Measurements from ENCODE around the gene HOXA4. TPM values are rescaled to one million over a fixed set of nuclear protein-coding genes. Genes with fewer than 3 reads are reported as not detected.

HOXA4 gene
- total and polyA plus RNA-seq, 2 of the 8 experiments (the other 6 are each of a cell fraction or from before 2014, with no cell fraction given) = not detected

DNA sequence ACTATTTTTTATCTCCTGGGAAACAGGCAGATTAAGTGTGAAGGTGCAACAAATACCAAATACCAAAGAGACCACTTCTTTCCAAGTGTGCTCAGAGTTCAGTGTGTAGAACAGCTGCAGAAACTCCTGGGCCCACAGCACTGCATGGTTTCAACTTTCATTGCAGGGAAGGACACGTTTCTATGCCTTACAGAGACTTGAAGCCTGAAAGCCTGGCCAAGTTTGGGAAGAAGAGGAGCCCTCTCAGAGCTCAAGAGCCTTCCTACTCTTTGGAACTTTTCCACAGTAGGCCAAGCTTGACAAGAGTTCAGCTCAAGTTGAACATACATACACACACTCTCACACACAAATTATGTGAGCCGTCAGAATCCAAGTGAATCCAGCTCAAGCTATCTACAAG, 2.5 kb downstream of the HOXA4 start:
- no peak overlapping the region for H4K8ac ChIP-seq (ENCODE audit: extremely low read depth, insufficient read depth, low read length)
- H2BK15ac ChIP-seq (ENCODE audit: low read length) = no peak overlapping the region
- no peak overlapping the region for H2AK5ac ChIP-seq (ENCODE audit: low read depth, low read length)
- H4K5ac ChIP-seq (ENCODE audit: insufficient read length, low read depth, low read length) = no peak overlapping the region
- peaks cover 4% of the 10 kb centered on the region; the same call in 1 of the 2 replicates for H3K23me2 ChIP-seq (ENCODE audit: low read depth, low read length)
- H3K23ac ChIP-seq (ENCODE audit: insufficient read length) = no peak overlapping the region
- H3K4me3 ChIP-seq (ENCODE audit: extremely low read depth in 1 of 4, insufficient read depth in 2 of 4, low read depth in 3 of 4, low read length in 4 of 4) = no peak overlapping the region
- peaks cover 0 to 6% (median 2%) of the 10 kb centered on the region in 4 experiments; a peak in 4 of 7 replicates for H3K4me1 ChIP-seq (replicated peaks in 1 of 4; ENCODE audit: control insufficient read depth in 3 of 4, insufficient read depth in 4 of 4, low read length in 3 of 4)
- H3K79me1 ChIP-seq (ENCODE audit: low read depth, low read length) = no peaks in the 10 kb centered on the region
- H3K9me3 ChIP-seq (ENCODE audit: insufficient read depth in 2 of 2, low read depth in 1 of 2, low read length in 1 of 2) = peaks cover 0 to 4% of the 10 kb centered on the region in 2 experiments; a peak in 1 of 4 replicates
- no peaks in the 10 kb centered on the region for H3K79me2 ChIP-seq (ENCODE audit: control insufficient read depth in 1 of 2, insufficient read depth in 2 of 2, low read length in 2 of 2)
- peaks cover 24 to 37% of the 10 kb centered on the region in 2 experiments for H4K20me1 ChIP-seq (replicated peaks in 1 of 2; ENCODE audit: control insufficient read depth in 1 of 2, insufficient read depth in 2 of 2, low read length in 2 of 2)
- no peak overlapping the region for H3K9ac ChIP-seq (replicated peaks in 1 of 4; ENCODE audit: extremely low read depth in 1 of 4, low read depth in 3 of 4, low read length in 3 of 4)
- H3K4ac ChIP-seq (replicated peaks; ENCODE audit: insufficient read length, low read depth, low read length) = no peak overlapping the region
- FAIRE-seq = no peak
- no peak overlapping the region for H2BK5ac ChIP-seq (ENCODE audit: low read depth, low read length)
- H3K36me3 ChIP-seq (ENCODE audit: control insufficient read depth in 2 of 4, insufficient read depth in 4 of 4, low read length in 3 of 4) = peaks cover 0 to 12% (median 0%) of the 10 kb centered on the region in 4 experiments; a peak in 2 of 8 replicates
- WGBS, 2 experiments (ENCODE audit: extremely low coverage in 1 of 2, insufficient coverage in 1 of 2, insufficient read length in 1 of 2, insufficient replicate concordance in 2 of 2, low coverage in 1 of 2, low lambda C conversion rate in 2 of 2, missing lambda C conversion rate in 1 of 2) = 51% methylated on average over 2 of the region's 2 CpGs; no CpG with 5 or more reads in 1 of the 2 experiments
- H3K18ac ChIP-seq (ENCODE audit: extremely low read depth, low read length) = no peak overlapping the region
- no peak overlapping the region for H4K91ac ChIP-seq (replicated peaks; ENCODE audit: insufficient read length, low read length)
- no peak overlapping the region for H2BK20ac ChIP-seq (ENCODE audit: low read length)
- H2AFZ ChIP-seq (ENCODE audit: low read length) = no peak overlapping the region
- H3K14ac ChIP-seq (ENCODE audit: insufficient read length) = no peak overlapping the region
- no peak overlapping the region for H2BK12ac ChIP-seq (ENCODE audit: low read depth, low read length)
- no peak overlapping the region for H3K56ac ChIP-seq (replicated peaks; ENCODE audit: insufficient read length, low read depth, low read length)
- no peak for DNase-seq (ENCODE audit: low read depth in 1 of 2, low spot score in 2 of 2)
- no peak for TF ChIP-seq KDM1A (IDR thresholded peaks at IDR 0.05; ENCODE audit: borderline replicate concordance, low read length)
- peak; percentile 31 for TF ChIP-seq EZH2 (IDR thresholded peaks at IDR 0.05; ENCODE audit: low read depth, low read length, severe bottlenecking)
- no peak overlapping the region for H3K4me2 ChIP-seq (ENCODE audit: insufficient read depth in 1 of 2, low read depth in 2 of 2, low read length in 2 of 2)
- ChIA-PET CTCF (ENCODE audit: partially characterized antibody) (interaction anchor here (0.9 to 2.3 kb wide), 7 partner anchors 8 to 33 kb away, joined by 3 to 10 read pairs (median 4); partner anchors contain the start of gene HOXA5), POLR2A (ENCODE audit: partially characterized antibody) (no interaction called here)
- H3K27me3 ChIP-seq (replicated peaks in 1 of 4; ENCODE audit: control insufficient read depth in 3 of 4, extremely low read depth in 1 of 4, insufficient read depth in 3 of 4, low read length in 3 of 4) = peaks cover 99 to 100% (median 100%) of the 10 kb centered on the region in 4 experiments
- H2BK120ac ChIP-seq (replicated peaks; ENCODE audit: low read depth, low read length) = no peak overlapping the region
- H3K27ac ChIP-seq (ENCODE audit: low read depth, low read length) = no peak overlapping the region
